ENCODE results near the gene PRKACB. TPM values are rescaled to one million over a fixed set of nuclear protein-coding genes. Genes with fewer than 3 reads are reported as not detected.

The PRKACB gene
- total RNA-seq, 1 donor from 2014 or later = 31.9 TPM

GRCh38 chr1:84122780-84123382, 21.2 kb upstream of the PRKACB start:
- Histone ChIP-seq H3K4me3 (no peak overlapping the region), H3K27ac (no peak overlapping the region), H3K4me1 (no peaks in the 10 kb centered on the region), H3K27me3 (no peaks in the 10 kb centered on the region), H3K36me3 (no peaks in the 10 kb centered on the region), H3K9me3 (no peaks in the 10 kb centered on the region)
- DNase-seq (no peak), ATAC-seq (peak; percentile 78)
- intact Hi-C loops (cut with DNase I) = no loop called here
- peak; percentile 65 for TF ChIP-seq CTCF (IDR thresholded peaks at IDR 0.05)

GRCh38 chr1:84133479-84133878, 10.6 kb upstream of the PRKACB start:
- Histone ChIP-seq H3K4me1 (no peaks in the 10 kb centered on the region), H3K36me3 (no peaks in the 10 kb centered on the region), H3K27ac (no peak overlapping the region), H3K9me3 (no peaks in the 10 kb centered on the region), H3K27me3 (no peaks in the 10 kb centered on the region), H3K4me3 (no peak overlapping the region)
- peak; percentile 26 for ATAC-seq
- no peak for DNase-seq
- TF ChIP-seq CTCF (IDR thresholded peaks at IDR 0.05) = no peak
- intact Hi-C loops (cut with DNase I) = loop anchor here (10.0 kb wide), 1 partner anchor 301 kb away; no protein-coding TSS in a partner anchor

GRCh38 chr1:84135341-84135740, 8.7 kb upstream of the PRKACB start:
- intact Hi-C loops (cut with DNase I) = loop anchor here (10.0 kb wide), 1 partner anchor 299 kb away; no protein-coding TSS in a partner anchor
- Histone ChIP-seq H3K27me3 (no peaks in the 10 kb centered on the region), H3K9me3 (peaks cover 7% of the 10 kb centered on the region), H3K4me3 (no peak overlapping the region), H3K27ac (no peak overlapping the region), H3K36me3 (no peaks in the 10 kb centered on the region), H3K4me1 (no peaks in the 10 kb centered on the region)
- DNase-seq = no peak
- ATAC-seq = no peak
- TF ChIP-seq CTCF (IDR thresholded peaks at IDR 0.05) = no peak

- TF ChIP-seq CTCF (IDR thresholded peaks at IDR 0.05) = peak; percentile 70
- DNase-seq (no peak), ATAC-seq (no peak)
- H3K36me3 ChIP-seq = no peaks in the 10 kb centered on the region
- intact Hi-C loops (cut with DNase I) = no loop called here
- peaks cover 7% of the 10 kb centered on the region for H3K4me1 ChIP-seq
- no peaks in the 10 kb centered on the region for H3K27me3 ChIP-seq
- peaks cover 7% of the 10 kb centered on the region for H3K9me3 ChIP-seq
- no peak overlapping the region for H3K4me3 ChIP-seq
- H3K27ac ChIP-seq = no peak overlapping the region
Measured at GRCh38 chr1:84141182-84142003, 2.7 kb upstream of the PRKACB start.

GRCh38 chr1:84145068-84145467, 997 bp downstream of the PRKACB start:
- Histone ChIP-seq H3K4me1 (peaks cover 12% of the 10 kb centered on the region), H3K27me3 (no peaks in the 10 kb centered on the region), H3K4me3 (peak overlapping the region; percentile 34), H3K27ac (peak overlapping the region; percentile 69), H3K36me3 (no peaks in the 10 kb centered on the region), H3K9me3 (no peaks in the 10 kb centered on the region)
- ATAC-seq (no peak), DNase-seq (no peak)
- intact Hi-C loops (cut with DNase I) = no loop called here
- TF ChIP-seq CTCF (IDR thresholded peaks at IDR 0.05) = no peak

All from upper lobe of right lung (tissue), 1 donor.